ENCODE data around the gene ATP2B2.

ATP2B2 gene

GRCh38 chr3:10469441-10470119 lies 35.8 kb downstream of the ATP2B2 start:
- DNase-seq, result no peak

- DNase-seq, result no peak
Measured at GRCh38 chr3:10468613-10469354, 36.6 kb downstream of the ATP2B2 start.

GRCh38 chr3:10467904-10468612 lies 37.3 kb downstream of the ATP2B2 start:
- DNase-seq, result no peak

GRCh38 chr3:10467204-10467603 lies 38.2 kb downstream of the ATP2B2 start:
- no peak for DNase-seq

- no peak for DNase-seq
Measured at GRCh38 chr3:10466186-10466585, 39.2 kb downstream of the ATP2B2 start.

GRCh38 chr3:10465161-10465560 lies 40.2 kb downstream of the ATP2B2 start:
- DNase-seq, result no peak

- DNase-seq, result no peak
Measured at GRCh38 chr3:10463533-10464434, 41.6 kb downstream of the ATP2B2 start.

GRCh38 chr3:10462641-10463532 lies 42.5 kb downstream of the ATP2B2 start:
- DNase-seq, result no peak

- DNase-seq, result no peak
Measured at GRCh38 chr3:10460951-10461545, 44.3 kb downstream of the ATP2B2 start.

GRCh38 chr3:10459954-10460754 lies 45.2 kb downstream of the ATP2B2 start:
- peak; percentile 62 to 68 for DNase-seq

- DNase-seq, result no peak
Measured at GRCh38 chr3:10457560-10457959, 47.8 kb downstream of the ATP2B2 start.

GRCh38 chr3:10456981-10457380 lies 48.4 kb downstream of the ATP2B2 start:
- DNase-seq, result no peak

GRCh38 chr3:10455545-10455914 lies 49.9 kb downstream of the ATP2B2 start:
- no peak for DNase-seq

- no peak for DNase-seq
Measured at GRCh38 chr3:10454907-10455544, 50.4 kb downstream of the ATP2B2 start.

GRCh38 chr3:10453431-10454163 lies 51.8 kb downstream of the ATP2B2 start:
- DNase-seq, result no peak

- DNase-seq, result no peak
Measured at GRCh38 chr3:10450494-10451440, 54.6 kb downstream of the ATP2B2 start.

- no peak for DNase-seq
Measured at GRCh38 chr3:10449436-10449835, 56.0 kb downstream of the ATP2B2 start.

- no peak for DNase-seq
Measured at GRCh38 chr3:10448544-10448943, 56.8 kb downstream of the ATP2B2 start.

Data from activated T-cell treated with anti-CD3 and anti-CD28 coated beads, Interleukin-2, amount 50 U/mL, for 48 hours (primary cell).